ENCODE data around the gene SLC7A4.
A peak's percentile ranks its signal among the peaks of the same experiment; 100 is the strongest.

The SLC7A4 gene

DNA sequence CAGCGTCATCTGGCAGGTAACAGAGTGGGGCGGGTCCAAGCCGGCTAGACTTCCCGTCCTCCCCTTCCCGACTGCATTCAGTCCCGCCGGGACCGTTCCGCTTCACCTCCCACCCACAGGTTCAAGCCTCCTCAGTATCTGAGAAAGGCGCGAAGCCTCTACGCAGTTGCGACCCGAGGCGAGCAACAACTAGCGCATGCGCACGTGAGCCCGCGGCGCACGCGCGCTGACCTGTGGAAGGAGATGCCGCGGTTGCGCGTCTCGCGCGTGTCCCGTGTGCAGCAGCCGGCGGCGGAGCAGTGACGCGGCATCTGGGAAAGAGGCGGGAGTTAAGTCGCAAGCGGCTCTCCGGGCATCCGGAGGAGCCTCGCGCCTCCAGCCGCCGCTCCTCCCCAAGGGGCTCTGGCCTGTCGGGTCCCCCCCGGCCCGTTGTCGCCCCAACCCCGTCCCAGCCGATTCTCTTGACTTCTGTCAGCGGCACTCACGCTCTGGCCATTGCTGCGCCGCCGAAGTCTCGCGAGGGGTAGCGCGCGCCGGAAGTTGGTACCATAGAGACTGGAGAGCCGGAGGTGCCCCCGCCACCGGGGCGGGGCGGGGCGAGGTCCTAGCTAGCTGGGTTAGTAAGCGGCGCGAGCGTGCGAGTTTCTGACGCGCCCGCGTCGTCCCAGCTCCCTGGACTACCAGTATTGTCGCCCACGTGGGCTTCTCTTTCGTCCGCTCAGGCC, 30.6 kb downstream of the SLC7A4 start, which contains the start of gene THAP7:
THAP7 (minus strand) TSS at position 518 of the 725 bp plus-strand sequence; CDS start at position 311, 207 bp downstream.
- H3K4me1 ChIP-seq (ENCODE audit: low read length), result peaks cover 18% of the 10 kb centered on the region
- H3K27me3 ChIP-seq (ENCODE audit: low read depth, low read length), result 0 out of 2 replicates have a peak, but pooled peaks cover 3% of the 10 kb centered on the region
- H4K20me1 ChIP-seq (ENCODE audit: insufficient read depth, low read length), result 0 out of 2 replicates have a peak, but pooled peaks cover 3% of the 10 kb centered on the region
- H3K27ac ChIP-seq (ENCODE audit: low read length), result peak within 1 kb of the TSS; percentile 94
- peaks cover 38% of the 10 kb centered on the region for H3K36me3 ChIP-seq (replicated peaks; ENCODE audit: low read depth, low read length)
- H3K9me3 ChIP-seq (ENCODE audit: insufficient read depth, low read length), result no peaks in the 10 kb centered on the region
- H3K79me2 ChIP-seq (ENCODE audit: low read length), result peaks cover 35% of the 10 kb centered on the region
- H2AFZ ChIP-seq (ENCODE audit: low read depth, low read length), result peak within 1 kb of the TSS; percentile 68; the same call in 1 of the 2 replicates
- peak within 1 kb of the TSS; percentile 97 for H3K4me2 ChIP-seq (ENCODE audit: low read length)
- TF ChIP-seq EZH2phosphoT487 (IDR thresholded peaks at IDR 0.05; ENCODE audit: low read depth), result no peak
- TF ChIP-seq, protein P1, sequence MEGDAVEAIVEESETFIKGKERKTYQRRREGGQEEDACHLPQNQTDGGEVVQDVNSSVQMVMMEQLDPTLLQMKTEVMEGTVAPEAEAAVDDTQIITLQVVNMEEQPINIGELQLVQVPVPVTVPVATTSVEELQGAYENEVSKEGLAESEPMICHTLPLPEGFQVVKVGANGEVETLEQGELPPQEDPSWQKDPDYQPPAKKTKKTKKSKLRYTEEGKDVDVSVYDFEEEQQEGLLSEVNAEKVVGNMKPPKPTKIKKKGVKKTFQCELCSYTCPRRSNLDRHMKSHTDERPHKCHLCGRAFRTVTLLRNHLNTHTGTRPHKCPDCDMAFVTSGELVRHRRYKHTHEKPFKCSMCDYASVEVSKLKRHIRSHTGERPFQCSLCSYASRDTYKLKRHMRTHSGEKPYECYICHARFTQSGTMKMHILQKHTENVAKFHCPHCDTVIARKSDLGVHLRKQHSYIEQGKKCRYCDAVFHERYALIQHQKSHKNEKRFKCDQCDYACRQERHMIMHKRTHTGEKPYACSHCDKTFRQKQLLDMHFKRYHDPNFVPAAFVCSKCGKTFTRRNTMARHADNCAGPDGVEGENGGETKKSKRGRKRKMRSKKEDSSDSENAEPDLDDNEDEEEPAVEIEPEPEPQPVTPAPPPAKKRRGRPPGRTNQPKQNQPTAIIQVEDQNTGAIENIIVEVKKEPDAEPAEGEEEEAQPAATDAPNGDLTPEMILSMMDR (IDR thresholded peaks at IDR 0.05; ENCODE audit: low read depth, low read length), result no peak
- H3K4me3 ChIP-seq (ENCODE audit: low read length), result peak within 1 kb of the TSS; percentile 91
- peak within 1 kb of the TSS; percentile 98 for H3K9ac ChIP-seq (ENCODE audit: low read length)

DNA sequence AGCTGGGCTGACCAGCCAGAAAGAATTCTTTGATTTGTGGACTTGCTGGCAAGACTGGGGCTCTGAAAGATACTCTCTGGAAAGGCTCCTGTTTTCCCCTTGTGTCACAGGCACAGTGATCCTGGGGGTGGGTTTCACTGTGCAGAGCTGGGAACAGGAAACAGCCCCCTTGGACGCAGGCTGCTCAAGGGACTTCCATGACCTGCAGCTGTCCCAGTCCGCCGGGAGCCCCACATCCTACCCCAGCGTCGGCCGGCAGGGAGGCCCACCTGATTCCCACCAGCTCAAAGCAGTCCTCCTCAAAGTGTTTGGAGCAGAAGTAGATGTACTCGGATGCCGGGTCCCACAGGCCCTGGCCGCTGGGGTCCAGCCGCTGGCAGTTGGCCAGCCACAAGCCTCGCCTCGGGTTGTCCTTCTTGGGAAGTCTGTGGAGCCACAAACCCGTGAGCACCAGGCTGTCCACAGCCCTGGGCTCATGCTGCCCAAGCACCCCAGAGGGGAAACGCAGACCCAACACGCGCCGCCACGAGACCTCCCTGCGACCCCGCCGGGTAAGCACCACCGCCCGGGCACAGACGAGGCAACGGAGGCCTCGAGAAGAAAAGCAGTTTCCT, 31.3 kb downstream of the SLC7A4 start:
- TF ChIP-seq EZH2phosphoT487 (IDR thresholded peaks at IDR 0.05; ENCODE audit: low read depth), result no peak
- TF ChIP-seq, protein P1 (IDR thresholded peaks at IDR 0.05; ENCODE audit: low read depth, low read length), result no peak
- H3K36me3 ChIP-seq (replicated peaks; ENCODE audit: low read depth, low read length), result peaks cover 42% of the 10 kb centered on the region

DNA sequence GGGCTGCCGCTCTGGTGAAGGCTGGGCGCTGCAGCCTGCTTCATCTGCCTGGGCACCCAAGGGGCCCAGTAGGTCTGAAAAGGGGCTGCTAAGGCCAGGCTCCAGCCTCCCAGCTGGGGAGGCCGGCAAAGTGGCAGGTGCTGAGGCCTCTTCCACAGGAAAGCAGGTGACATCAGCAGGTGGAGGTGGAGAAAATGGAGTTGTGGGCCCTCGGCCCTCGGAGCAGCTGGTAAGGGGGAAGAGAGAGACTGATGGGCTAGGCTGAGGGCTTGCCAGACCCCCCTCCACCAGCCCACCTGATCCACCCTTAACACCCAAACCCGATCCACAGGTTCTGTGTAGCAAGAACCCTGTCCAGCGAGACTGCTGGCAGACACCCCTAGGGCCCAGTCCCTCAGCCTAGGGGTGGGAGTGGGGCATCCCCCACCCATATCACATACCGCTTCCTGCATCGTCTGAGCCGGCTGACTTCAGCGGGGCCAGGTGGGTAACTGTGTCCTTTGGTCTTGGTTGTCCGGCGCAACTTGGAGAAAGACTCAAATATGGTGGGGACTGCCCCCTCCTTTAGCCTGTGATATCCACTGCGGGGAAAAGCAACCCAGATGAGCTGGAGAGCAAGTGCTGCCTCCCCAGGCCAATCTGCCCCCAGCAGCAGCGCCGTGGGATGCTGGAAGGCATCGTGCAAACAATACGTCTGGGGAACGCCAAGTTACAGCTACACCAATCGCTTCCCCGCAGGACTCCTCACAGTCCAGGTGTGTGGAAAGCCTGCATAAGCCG, 32.0 kb downstream of the SLC7A4 start:
- Histone ChIP-seq H3K4me2 (ENCODE audit: low read length) (peak overlapping the region; percentile 75), H3K79me2 (ENCODE audit: low read length) (peaks cover 35% of the 10 kb centered on the region), H3K27me3 (ENCODE audit: low read depth, low read length) (no peaks in the 10 kb centered on the region), H3K4me1 (ENCODE audit: low read length) (peaks cover 18% of the 10 kb centered on the region), H4K20me1 (ENCODE audit: insufficient read depth, low read length) (0 out of 2 replicates have a peak, but pooled peaks cover 3% of the 10 kb centered on the region), H3K36me3 (replicated peaks; ENCODE audit: low read depth, low read length) (peaks cover 42% of the 10 kb centered on the region), H3K27ac (ENCODE audit: low read length) (no peak overlapping the region), H3K9ac (ENCODE audit: low read length) (peak overlapping the region; percentile 98), H3K4me3 (ENCODE audit: low read length) (peak overlapping the region; percentile 91), H2AFZ (ENCODE audit: low read depth, low read length) (no peak overlapping the region), H3K9me3 (ENCODE audit: insufficient read depth, low read length) (no peaks in the 10 kb centered on the region)
- no peak for TF ChIP-seq EZH2phosphoT487 (IDR thresholded peaks at IDR 0.05; ENCODE audit: low read depth)
- TF ChIP-seq, protein P1 (IDR thresholded peaks at IDR 0.05; ENCODE audit: low read depth, low read length), result no peak

More for the DNA sequence above, 31.3 kb downstream of the SLC7A4 start:
- Histone ChIP-seq H3K79me2 (ENCODE audit: low read length) (peaks cover 35% of the 10 kb centered on the region), H2AFZ (ENCODE audit: low read depth, low read length) (0 out of 2 replicates have a peak overlapping the region, but pooled peaks have one; percentile 55), H3K4me1 (ENCODE audit: low read length) (peaks cover 18% of the 10 kb centered on the region), H3K4me3 (ENCODE audit: low read length) (peak overlapping the region; percentile 91), H3K4me2 (ENCODE audit: low read length) (peak overlapping the region; percentile 75), H4K20me1 (ENCODE audit: insufficient read depth, low read length) (0 out of 2 replicates have a peak, but pooled peaks cover 3% of the 10 kb centered on the region), H3K9me3 (ENCODE audit: insufficient read depth, low read length) (no peaks in the 10 kb centered on the region), H3K27ac (ENCODE audit: low read length) (peak overlapping the region; percentile 94), H3K9ac (ENCODE audit: low read length) (peak overlapping the region; percentile 98), H3K27me3 (ENCODE audit: low read depth, low read length) (no peaks in the 10 kb centered on the region)
